Superior temporal gyrus (tissue), 1 donor: ENCODE results near the gene HOTAIR.

Source experiments
- DNase-seq: peaks from one replicate; pipeline ENCODE4 v3.0.0-alpha.2; 2016; ENCODE audit errors: extremely low spot score

Gene HOTAIR

DNA sequence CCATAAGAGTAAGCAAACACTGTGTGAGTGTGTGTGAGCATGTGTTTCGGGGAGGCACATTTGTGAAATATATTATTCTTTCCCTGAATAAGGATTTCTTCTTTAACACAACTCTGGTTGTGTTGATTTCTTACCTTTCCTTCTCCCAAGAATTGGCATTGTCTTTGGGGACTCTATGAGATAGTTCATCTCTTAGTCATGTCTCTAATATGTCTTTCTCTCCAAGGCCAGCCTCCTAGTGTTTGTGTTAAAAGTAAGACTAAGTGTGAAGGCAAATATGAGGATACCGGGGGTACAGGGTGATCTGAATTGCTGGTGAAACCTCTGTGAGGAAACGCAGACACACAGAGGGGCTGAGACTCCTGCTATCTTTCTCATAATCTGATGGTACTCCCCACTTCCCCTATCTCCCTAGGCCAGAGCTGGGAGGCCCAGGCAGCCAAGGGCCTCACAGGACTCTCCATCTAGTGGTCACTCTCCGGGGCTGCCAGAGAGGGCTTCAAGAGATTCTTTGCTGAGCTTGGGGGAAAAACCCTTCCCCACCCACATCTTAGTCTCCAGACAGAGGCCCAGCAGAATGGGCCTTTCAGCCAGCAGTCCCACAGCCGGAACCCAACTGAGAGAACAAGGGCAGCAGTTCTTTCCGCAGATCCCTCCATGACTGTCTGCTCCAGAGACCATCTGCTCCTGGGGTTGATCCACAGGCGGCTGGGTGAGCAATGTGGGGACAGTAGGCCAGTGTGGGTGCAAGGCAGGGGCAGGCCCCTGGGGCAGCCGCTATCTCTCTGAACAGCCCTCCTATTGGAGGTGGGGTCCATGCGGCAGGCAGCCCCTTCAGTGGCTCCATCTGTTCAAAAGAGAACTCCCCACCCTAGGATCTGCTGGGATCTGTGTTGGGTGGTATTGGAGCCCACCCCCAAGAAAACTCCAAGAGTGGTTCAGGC is 25.8 kb downstream of the HOTAIR start:
- no peak for DNase-seq

DNA sequence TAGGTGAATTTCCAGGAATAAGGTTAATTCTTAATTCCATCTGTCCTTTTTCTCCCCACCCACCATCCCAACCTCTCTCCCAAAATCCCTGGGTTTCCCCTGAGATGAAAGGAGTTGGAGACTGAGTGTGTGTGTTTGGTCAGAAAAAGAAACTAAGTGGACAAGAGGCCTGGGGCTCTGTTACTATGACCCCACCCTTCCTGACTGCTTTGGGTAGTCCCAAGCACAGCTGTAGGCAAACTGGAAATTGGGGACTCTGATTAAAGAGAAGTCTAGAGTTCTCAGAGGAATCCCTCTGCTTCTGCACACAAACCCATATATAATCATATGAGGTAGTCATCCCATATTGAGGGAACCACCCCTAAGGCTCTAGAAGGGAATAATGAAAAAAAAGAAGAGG is 27.0 kb downstream of the HOTAIR start:
- DNase-seq: no peak

DNA sequence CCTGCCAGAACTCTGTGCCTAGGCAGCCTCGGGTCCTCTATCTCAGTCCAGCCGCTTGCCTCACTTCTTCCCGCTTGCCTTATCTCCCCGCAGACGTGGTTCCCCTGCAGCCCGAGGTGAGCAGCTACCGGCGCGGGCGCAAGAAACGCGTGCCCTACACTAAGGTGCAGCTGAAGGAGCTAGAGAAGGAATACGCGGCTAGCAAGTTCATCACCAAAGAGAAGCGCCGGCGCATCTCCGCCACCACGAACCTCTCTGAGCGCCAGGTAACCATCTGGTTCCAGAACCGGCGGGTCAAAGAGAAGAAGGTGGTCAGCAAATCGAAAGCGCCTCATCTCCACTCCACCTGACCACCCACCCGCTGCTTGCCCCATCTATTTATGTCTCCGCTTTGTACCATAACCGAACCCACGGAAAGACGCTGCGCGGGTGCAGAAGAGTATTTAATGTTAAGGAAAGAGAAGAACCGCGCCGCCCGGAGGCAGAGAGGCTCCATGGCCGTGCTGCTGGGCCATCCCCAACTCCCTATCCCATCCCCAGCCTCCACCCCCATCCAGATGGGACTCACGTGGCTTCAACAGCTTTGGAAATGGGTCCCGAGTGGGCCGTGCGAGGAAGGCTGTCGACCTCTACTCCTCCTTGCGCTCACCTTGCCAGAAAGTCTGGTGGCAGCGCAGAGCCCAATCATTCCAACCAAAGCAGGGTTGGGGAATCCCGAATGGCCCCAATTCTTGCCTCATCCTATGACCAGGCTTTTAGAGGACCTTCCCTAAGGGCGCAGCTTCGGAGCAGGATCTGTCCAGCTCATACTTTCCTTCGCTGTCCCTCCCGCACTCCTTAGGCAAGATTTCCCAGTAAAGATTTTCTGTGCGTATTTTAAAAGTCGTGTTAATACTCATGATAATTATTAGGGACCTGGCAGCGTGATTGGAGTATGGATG is 29.6 kb downstream of the HOTAIR start:
- DNase-seq: no peak

DNA sequence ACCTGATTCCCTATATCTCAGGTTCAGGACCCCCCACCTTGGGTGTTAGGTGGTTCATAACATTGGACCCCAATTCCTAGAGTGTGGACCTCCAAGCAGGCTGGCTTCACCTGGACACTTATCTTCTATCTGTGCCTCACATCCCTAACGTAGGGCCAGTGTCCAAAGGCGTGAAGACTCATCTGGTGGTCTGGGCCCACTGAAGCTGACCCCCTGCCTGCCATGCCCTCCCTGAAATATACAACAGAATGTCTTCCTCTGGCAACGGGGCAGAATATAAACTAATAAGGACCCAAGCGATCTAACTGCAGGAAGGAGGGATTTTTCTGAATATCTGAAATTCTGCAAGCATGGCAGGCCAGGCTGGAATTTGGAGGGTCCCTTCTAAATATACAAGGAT is 30.5 kb downstream of the HOTAIR start:
- DNase-seq: no peak

DNA sequence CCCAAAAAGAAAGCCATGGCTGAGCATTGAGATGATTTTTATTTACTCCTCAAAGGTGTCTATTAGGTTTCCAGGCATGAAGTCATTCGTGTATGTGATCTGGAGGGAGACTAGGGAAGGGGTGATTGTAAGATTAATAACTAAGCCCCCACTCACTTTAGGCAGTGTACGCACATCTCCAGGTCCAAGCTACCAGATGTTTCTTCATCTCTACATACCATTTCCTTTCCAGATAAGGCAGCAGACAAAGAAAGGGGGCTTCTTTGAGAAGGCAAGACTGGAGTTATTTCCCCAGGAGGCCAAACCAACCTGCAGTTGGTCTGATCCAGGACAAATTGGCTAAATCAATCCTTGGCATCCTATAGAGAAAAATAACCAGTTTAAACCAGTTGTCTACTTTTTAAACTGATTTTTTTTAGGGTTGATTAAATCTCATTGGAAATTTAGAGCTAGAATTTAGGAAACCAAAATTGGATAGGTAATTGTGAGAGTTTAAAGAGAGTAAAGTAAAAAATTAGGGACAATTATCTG is 32.2 kb downstream of the HOTAIR start:
- DNase-seq: no peak

DNA sequence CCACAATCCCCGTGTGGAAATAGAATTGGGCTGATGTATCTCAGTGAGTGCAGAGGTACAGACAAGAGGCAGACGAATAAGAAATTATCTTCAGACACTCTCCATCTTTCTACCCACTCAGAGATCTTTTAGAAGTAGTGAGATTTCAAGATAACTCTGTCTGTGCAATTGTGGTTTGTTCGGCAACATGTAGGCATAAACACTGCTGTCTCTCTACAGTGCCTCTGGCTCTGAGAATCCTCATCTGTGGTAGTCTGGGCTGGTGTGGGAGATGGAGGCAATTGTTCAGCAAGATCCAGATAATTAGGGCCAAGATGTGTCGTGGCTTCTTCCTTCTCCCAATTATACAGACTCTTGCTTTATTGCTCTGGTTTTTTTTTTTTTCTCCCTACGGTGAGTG is 33.0 kb downstream of the HOTAIR start:
- no peak for DNase-seq

DNA sequence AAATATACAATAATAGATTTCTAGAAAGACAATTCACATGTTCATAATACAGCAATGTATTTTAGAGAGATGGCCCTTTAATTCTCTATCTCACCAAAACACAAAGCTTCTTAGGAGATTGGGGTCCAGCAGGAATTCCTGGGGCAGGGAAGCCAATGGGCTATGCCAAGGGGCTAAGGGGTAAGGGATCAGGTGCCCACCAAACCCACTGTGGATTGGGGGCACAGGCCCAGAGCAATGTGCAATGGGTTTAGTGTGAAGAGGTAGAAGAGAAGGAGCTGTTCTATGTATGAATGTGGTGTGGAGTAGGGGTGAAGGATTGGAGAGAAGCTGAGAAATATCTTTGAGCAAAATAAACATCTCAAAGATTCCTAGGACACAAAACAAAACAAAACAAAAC is 33.6 kb downstream of the HOTAIR start:
- DNase-seq: no peak

DNA sequence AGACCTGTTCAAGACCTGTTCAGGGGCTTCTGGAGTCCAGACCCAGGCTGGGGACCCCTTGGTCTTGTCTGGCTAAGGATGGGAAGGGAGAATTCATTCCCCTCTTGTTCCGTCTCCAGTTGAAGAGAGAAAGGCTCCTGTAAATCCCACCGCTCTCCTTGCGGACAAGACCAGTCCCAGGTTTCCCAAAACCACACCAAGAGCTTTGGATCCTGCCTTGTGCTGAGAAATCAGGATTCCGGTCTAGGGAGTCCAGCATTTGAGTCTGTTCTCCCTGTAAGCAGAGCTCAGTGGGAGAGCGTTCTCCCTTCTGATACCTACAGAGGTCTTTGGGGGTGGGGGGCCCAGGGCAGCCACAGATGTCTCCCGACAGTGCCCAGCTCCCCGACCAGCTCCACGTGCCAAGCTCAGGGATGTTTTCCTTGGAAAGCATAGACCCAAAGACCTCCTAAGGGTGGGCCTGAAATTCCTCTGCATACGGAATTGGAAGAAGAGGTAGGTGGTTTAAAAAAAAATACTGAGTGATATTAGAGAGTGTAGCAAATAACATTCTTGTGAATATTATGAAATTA is 34.2 kb downstream of the HOTAIR start:
- DNase-seq: no peak

DNA sequence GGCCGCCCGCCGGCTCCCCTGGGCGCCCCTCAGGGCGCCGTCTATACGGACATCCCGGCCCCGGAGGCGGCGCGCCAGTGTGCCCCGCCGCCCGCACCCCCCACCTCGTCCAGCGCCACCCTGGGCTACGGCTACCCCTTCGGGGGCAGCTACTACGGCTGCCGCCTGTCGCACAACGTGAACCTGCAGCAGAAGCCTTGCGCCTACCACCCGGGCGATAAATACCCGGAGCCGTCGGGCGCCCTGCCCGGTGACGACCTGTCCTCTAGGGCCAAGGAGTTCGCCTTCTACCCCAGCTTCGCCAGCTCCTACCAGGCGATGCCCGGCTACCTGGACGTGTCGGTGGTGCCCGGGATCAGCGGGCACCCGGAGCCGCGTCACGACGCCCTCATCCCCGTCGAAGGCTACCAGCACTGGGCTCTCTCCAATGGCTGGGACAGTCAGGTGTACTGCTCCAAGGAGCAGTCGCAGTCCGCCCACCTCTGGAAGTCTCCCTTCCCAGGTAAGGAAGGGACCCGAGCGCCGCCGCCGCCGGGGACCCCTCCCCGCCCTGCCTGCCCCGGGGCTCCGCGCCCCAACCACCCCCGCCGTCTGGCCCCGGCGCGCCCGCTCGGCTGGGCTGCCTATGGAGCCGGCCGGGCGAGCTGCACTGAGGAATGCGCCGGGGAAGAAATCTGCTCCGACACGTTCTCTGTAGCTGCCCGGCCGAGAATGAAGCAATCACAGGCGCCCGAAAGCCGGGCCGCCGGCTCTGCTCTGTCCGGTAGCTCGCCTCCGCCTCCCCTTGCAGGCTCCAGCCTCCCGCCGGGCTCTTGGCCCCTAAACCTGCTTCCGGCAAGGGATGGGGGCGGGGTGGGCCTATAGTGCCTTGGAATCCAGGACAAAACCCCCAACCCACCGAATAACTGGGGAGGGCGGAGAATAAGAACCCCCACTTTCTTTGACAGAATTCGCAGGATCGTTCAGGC is 35.3 kb downstream of the HOTAIR start:
- no peak for DNase-seq

DNA sequence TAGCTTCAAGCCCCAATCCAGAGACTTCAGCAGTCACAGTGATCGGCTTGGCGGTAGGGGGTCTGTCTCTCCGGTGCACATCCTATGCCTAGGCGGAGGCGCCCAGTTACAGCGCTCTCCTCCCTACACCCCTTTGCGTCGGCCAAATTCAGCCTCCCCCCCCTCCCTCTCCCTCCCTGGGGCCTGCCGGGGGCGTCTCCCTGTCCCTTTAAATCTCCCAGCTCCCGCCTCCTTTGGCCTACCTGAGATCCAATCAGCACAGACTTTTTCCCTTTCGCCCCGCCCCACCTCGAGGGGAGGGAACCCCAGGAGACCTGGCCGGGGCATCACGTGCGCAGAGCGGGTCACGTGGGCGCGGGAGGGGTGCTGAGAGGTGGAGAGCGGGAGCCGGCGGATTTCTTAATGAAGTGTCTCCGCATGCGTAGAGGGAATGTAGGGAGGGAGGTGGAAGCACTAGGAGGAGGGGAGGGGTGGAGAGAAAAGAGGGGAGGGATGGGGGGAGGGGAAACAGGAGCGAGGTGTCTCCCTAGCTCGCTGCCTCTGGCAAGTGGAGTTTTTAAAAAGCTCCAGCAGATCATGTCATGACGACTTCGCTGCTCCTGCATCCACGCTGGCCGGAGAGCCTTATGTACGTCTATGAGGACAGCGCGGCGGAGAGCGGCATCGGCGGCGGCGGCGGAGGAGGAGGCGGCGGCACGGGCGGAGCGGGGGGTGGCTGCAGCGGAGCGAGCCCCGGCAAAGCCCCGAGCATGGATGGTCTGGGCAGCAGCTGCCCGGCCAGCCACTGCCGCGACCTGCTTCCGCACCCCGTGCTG is 36.2 kb downstream of the HOTAIR start, which contains the start of gene HOXC13:
TSS of gene HOXC13 (plus strand) at position 506 of the 815 bp plus-strand sequence. CDS start at position 582, 76 bp downstream.
- DNase-seq: no peak

DNA sequence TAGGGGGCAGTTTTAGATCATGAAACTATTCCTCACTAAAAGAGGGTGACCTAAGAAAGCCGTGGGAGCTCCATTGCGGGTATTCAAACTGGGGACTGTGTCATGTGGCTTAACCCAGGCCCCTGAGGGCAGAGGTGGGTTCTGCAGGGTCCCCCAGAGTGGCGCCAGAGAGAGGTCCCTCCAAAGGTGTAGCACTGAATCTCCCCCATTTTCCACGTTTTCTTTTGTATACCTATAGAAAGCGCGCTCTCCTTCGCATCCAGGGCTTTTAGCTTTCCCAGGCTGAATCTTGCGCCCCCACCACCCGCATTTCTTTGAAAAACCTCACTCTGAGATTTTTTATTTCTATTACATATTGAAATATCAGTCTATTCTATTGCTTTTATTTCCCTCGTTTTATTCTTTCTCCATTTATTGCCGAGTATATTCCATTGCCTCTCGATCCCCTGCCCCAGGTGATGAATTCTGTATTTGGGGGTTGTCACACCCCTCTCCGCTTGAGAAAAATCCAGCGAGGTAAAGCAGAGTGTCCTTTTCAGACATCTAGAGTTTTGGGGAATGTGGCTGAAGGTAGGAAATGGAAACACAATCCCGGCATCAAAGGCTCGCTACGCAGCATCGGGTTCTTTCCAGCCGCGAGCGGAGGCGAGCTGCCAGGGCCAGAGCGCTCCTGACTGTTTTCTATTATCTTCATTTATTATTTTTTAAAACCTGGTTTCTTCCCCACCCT is 37.0 kb downstream of the HOTAIR start:
- no peak for DNase-seq

DNA sequence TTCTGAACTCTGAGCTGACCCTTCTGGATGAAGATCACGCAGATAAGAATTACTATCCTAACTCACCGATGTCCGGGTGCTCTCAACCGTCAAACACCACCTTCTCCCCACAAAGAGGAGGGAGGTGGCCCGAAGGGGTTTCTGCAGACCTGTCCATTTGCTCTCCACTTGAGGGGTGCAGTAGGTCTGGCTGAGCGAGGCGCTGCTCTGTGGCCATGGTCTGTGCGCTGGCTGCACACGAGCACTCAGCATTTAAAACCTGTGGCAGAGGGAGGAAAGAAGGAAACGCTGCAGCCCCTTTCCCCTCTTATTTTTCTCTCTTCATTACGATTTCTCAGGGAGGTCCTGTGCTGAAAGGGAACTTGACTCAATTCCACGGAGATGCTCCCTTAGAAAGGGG is 37.7 kb downstream of the HOTAIR start:
- DNase-seq: no peak

DNA sequence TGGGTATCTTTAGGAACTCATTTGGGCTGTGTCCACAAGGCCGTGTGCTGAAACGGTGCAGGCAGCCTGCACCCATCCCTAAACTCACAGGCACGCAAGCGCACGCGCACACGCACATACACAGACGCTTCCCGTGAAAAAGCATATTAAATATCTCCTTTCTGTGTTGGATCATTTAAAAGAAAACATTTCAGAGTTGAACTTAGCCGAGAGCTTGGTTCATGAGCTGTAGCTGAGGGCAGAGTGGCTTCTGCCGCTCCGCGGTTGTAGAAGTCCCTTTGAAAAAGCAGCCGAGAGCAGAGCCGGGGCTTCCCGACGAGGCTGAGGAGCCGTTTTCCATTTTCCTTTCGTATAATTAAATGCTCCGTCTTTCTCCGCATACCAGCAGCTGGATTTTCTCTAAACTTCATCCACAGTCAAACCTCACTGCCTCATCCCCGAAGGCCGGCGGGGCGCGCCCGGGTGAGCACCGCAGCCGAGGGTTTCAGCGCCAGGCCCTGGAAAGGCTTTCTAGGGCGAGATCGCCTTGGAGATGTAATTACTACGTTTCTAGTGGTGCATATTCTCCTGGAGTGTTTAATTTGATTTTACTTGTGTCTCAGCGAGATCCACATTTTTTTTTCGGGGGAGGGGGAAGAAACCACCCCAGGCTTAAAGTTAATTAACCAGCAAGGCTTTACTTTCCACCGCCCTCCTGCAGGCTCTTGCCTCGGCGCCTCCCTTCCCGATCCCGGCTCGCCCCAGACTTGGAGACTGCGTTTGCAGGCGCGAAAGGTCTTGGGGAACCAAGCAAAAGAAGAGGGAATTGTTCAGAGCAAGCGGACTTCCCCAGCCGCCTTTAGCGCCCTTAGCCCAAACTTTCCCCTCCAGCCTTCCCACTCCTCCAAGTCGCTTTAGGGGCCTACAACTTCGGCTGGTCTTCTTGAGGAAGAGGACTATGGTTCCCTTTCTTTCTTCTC is 39.1 kb downstream of the HOTAIR start:
- no peak for DNase-seq

DNA sequence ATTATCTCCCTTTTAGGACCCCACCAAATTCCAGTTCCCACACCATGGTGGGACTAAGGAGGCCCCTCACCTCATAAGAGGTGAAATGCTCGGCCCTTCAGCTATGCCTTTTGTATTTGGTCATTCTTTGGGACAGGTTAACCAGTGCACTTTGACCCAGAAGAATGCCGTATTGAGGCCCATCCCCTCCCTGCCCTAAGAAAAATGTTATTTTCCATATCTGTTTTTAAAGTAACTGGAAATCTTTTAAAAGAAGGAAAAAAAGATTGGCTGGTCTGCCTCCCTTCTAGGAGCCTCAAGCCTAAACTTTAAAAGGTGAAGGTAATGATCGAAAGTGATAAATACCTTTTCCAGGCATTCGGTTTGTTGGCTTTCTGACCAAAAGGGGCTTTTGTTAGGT is 41.8 kb downstream of the HOTAIR start:
- no peak for DNase-seq

DNA sequence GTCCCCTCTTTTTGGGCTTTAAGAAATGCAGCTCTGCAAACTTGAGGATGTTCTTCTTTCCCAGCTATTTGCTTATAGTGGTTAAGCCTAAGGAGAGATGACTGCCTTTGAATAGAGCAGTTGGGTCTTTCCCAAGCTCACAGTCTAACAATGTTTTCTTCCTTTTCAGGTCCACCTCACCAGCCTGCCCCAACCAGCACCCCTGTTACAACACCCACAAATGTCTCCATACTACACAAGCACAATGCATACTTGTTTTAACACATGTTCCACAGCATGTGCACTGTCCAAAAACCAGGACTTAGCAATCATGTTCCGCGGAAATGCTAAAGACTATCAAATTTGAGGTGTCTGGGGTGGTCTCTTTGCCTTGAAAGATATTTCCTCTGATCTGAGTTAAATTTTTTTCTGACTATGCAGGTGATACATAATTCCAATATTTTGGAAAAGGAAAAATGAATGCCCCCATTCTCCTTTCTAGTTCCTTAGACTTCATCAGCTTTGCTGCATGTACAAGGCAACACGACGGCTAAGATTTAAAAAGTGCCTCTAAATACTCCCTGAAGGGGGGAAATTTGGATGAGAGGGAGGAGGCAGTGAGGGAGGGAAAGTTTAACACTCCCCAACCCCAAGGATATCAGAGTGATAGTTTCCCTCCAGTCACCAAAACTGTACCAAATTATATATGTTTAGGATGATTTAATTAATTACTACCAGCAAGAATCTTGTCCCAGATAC is 42.7 kb downstream of the HOTAIR start:
- no peak for DNase-seq

DNA sequence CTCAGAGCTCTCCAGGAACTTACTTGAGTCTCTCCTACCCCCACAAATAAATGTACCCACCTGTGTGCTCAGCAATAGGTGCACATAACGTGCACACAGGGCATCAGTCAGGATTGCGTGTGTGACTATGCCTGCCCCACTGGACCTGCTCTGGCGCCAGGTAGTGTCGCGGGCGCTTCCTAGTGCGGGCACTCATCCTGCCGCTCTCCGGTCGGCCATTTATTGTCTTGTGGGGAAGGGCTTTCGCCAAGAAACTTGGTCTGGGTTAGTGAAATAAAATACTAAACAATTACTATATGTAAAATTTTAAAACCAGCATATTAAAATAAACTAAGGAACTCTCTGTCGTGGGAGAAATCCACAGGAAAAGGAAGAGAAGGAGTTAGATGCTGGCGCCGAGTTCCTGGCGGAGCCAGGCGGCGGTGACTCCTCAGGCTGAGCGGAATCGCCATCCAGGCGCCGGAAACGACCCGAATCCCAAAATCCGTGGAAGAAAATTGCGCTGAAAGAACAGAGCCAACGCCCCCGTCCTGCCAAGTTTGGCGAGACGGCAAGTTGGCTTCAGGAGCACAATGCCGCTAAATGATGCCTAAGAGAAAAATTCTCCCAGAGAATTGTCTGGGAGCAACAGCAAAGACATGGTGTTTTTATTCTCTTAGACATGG is 44.0 kb downstream of the HOTAIR start:
- no peak for DNase-seq

DNA sequence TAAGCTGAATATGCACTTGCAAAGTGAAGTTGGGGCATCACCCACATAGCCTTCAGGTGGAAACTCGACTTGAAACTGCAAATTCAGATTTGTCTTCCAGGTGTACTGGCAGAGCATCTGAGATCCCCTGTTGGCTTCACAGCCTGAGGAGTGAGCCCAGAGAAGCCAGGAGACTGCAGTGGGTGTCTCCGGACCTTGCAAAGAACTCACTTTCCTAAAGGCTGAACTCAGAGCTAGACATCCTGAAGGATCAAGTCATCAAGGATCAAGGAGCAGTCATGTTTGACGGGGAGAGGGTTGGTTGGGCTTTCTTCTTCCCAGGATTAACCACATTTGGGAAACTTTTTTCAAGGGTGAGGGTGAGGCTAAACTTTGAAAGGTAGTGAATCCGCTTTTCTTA is 45.2 kb downstream of the HOTAIR start:
- no peak for DNase-seq
